Caco-2 (cell line): ENCODE results near the gene PTPRN2. TPM values are rescaled to one million over a fixed set of nuclear protein-coding genes. Genes with fewer than 3 reads are reported as not detected.

Experiments used
- BruUV-seq: library from RNA; stranded (reverse); fragments of 400-500 nt; replicated peaks from 2 replicates; lab custom pipeline; 2021; lab: Mats Ljungman, UMichigan
- CTCF ChIA-PET: fragments of 300-600 bp; sonication (Branson Sonifier 250); formaldehyde crosslinking; loops from one replicate; lab custom pipeline; 2022; ENCODE audit warnings: antibody characterized with exemption; lab: Charles Lee
- POLR2A ChIA-PET: fragments of 300-600 bp; sonication (Branson Sonifier 250); formaldehyde crosslinking; loops from one replicate; lab custom pipeline; 2022; ENCODE audit warnings: antibody characterized with exemption; lab: Charles Lee
- DNase-seq, 2 experiments: peaks; one replicate each; pipeline versions ENCODE4 v3.0.0 to v3.0.0-alpha.2; 2020 to 2022
- H3K27me3 ChIP-seq: replicated peaks from 2 replicates; pipeline ENCODE4 v1.6.0; 2011; ENCODE audit warnings: low read length; ENCODE audit not compliant: control insufficient read depth, insufficient read depth
- H3K36me3 ChIP-seq: 2 replicates; pipeline ENCODE4 v1.5.1; 2011; ENCODE audit warnings: low read length; ENCODE audit not compliant: control insufficient read depth, insufficient read depth
- H3K4me1 ChIP-seq: fragments of 250-450 bp; sonication (Bioruptor Pico); 2 replicates; pipeline ENCODE4 v1.5.1; 2020; ENCODE audit warnings: mild to moderate bottlenecking
- H3K4me3 ChIP-seq: 2 replicates; pipeline ENCODE4 v1.5.1; 2011; ENCODE audit warnings: low read depth, mild to moderate bottlenecking, control low read depth, low read length
- H3K9me3 ChIP-seq: fragments of 250-450 bp; sonication (Bioruptor Pico); 2 replicates; pipeline ENCODE4 v1.5.1; 2020; ENCODE audit warnings: mild to moderate bottlenecking, moderate library complexity
- H3K27ac Mint-ChIP-seq: one replicate; pipeline ENCODE4 v1.8.0; 2022; ENCODE audit warnings: mixed read lengths; ENCODE audit not compliant: unreplicated experiment
- H3K27me3 Mint-ChIP-seq: one replicate; pipeline ENCODE4 v1.8.0; 2022; ENCODE audit warnings: mixed read lengths; ENCODE audit not compliant: insufficient read depth, unreplicated experiment
- H3K36me3 Mint-ChIP-seq: one replicate; pipeline ENCODE4 v1.8.0; 2022; ENCODE audit warnings: mild to moderate bottlenecking, mixed read lengths; ENCODE audit not compliant: insufficient read depth, unreplicated experiment
- H3K4me1 Mint-ChIP-seq: one replicate; pipeline ENCODE4 v1.8.0; 2022; ENCODE audit warnings: low read depth, mixed read lengths; ENCODE audit not compliant: unreplicated experiment
- H3K4me3 Mint-ChIP-seq: one replicate; pipeline ENCODE4 v1.8.0; 2022; ENCODE audit warnings: mild to moderate bottlenecking, moderate library complexity, mixed read lengths; ENCODE audit not compliant: unreplicated experiment
- H3K9me3 Mint-ChIP-seq: one replicate; pipeline ENCODE4 v1.8.0; 2022; ENCODE audit warnings: mixed read lengths; ENCODE audit not compliant: unreplicated experiment
- intact Hi-C: fragments of 100-400 bp; cut with micrococcal nuclease; formaldehyde crosslinking; loops from one replicate; pipeline ENCODE4 v1.10.0; 2022; ENCODE audit not compliant: unreplicated experiment
- total RNA-seq: library from RNA; stranded (reverse); gene quantifications from 2 replicates; pipeline ENCODE4 v1.2.3, GENCODE V29; 2022
- TF ChIP-seq, protein P1 (sequence below), 2 experiments: fragments of 200-600 bp in 1 of 2; IDR thresholded peaks; 1 replicate in 1 of 2; 2 replicates in 1 of 2; pipeline versions ENCODE4 v1.5.1 to v1.8.0; 2011 to 2022; ENCODE audit warnings: antibody characterized with exemption in 1 of 2, control low read depth in 1 of 2, inconsistent platforms in 1 of 2, low read depth in 1 of 2, low read length in 1 of 2, mild to moderate bottlenecking in 1 of 2, moderate library complexity in 1 of 2; ENCODE audit not compliant: insufficient read depth in 1 of 2, severe bottlenecking in 1 of 2, unreplicated experiment in 1 of 2

Gene PTPRN2
- total RNA-seq, 1 experiment from 2014 or later: 1.4 TPM

DNA sequence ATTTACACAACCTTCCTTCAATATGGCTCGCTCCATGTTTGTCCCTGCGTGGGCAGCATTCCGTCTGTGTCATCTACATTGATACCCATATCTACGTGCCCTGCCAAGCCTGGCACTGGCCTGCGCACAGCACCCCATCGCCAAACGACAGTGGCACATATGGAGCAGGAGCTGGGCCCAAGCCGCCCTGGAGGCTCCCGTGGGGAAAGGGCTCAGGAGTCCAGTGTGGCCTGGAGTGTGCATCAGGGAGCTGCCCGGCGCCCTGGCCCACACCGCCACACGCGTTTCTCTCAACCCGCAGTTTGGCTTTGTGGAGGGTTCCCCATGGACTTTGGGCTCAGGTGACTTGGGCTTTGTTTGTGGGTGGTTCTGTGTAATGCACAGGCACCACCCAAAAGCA lies 273.2 kb downstream of the PTPRN2 start:
- Histone ChIP-seq H3K4me3 (no peak overlapping the region), H3K36me3 (no peaks in the 10 kb centered on the region), H3K27me3 (no peaks in the 10 kb centered on the region), H3K9me3 (peaks cover 14% of the 10 kb centered on the region), H3K4me1 (no peaks in the 10 kb centered on the region)
- POLR2A ChIA-PET: no interaction called here
- TF ChIP-seq, protein P1, sequence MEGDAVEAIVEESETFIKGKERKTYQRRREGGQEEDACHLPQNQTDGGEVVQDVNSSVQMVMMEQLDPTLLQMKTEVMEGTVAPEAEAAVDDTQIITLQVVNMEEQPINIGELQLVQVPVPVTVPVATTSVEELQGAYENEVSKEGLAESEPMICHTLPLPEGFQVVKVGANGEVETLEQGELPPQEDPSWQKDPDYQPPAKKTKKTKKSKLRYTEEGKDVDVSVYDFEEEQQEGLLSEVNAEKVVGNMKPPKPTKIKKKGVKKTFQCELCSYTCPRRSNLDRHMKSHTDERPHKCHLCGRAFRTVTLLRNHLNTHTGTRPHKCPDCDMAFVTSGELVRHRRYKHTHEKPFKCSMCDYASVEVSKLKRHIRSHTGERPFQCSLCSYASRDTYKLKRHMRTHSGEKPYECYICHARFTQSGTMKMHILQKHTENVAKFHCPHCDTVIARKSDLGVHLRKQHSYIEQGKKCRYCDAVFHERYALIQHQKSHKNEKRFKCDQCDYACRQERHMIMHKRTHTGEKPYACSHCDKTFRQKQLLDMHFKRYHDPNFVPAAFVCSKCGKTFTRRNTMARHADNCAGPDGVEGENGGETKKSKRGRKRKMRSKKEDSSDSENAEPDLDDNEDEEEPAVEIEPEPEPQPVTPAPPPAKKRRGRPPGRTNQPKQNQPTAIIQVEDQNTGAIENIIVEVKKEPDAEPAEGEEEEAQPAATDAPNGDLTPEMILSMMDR (IDR thresholded peaks at IDR 0.05; ENCODE audit: insufficient read depth in 1 of 2, low read depth in 1 of 2, low read length in 1 of 2, severe bottlenecking in 1 of 2, unreplicated experiment in 1 of 2): no peak
- H3K9me3 Mint-ChIP-seq: peaks cover 31% of the 10 kb centered on the region
- DNase-seq: no peak
- intact Hi-C loops: no loop called here
- BruUV-seq: no TSS peak
- no peaks in the 10 kb centered on the region for H3K36me3 Mint-ChIP-seq
- no peaks in the 10 kb centered on the region for H3K27me3 Mint-ChIP-seq
- no peak overlapping the region for H3K4me3 Mint-ChIP-seq
- no peaks in the 10 kb centered on the region for H3K4me1 Mint-ChIP-seq
- H3K27ac Mint-ChIP-seq: no peak overlapping the region
- CTCF ChIA-PET: no interaction called here

GRCh38 chr7:158313931-158314330 lies 273.7 kb downstream of the PTPRN2 start:
- Mint-ChIP-seq H3K27ac (no peak overlapping the region), H3K36me3 (no peaks in the 10 kb centered on the region), H3K27me3 (no peaks in the 10 kb centered on the region), H3K9me3 (peaks cover 30% of the 10 kb centered on the region), H3K4me1 (no peaks in the 10 kb centered on the region), H3K4me3 (no peak overlapping the region)
- no peaks in the 10 kb centered on the region for H3K27me3 ChIP-seq
- CTCF ChIA-PET: no interaction called here
- intact Hi-C loops: no loop called here
- H3K9me3 ChIP-seq: peaks cover 14% of the 10 kb centered on the region
- BruUV-seq: no TSS peak
- POLR2A ChIA-PET: no interaction called here
- TF ChIP-seq, protein P1 (IDR thresholded peaks at IDR 0.05; ENCODE audit: insufficient read depth in 1 of 2, low read depth in 1 of 2, low read length in 1 of 2, severe bottlenecking in 1 of 2, unreplicated experiment in 1 of 2): no peak
- H3K4me1 ChIP-seq: no peaks in the 10 kb centered on the region
- H3K4me3 ChIP-seq: no peak overlapping the region
- DNase-seq: no peak
- H3K36me3 ChIP-seq: no peaks in the 10 kb centered on the region

- TF ChIP-seq, protein P1 (IDR thresholded peaks at IDR 0.05; ENCODE audit: insufficient read depth in 1 of 2, low read depth in 1 of 2, low read length in 1 of 2, severe bottlenecking in 1 of 2, unreplicated experiment in 1 of 2): no peak
- no peaks in the 10 kb centered on the region for H3K27me3 ChIP-seq
- intact Hi-C loops: no loop called here
- peaks cover 30% of the 10 kb centered on the region for H3K9me3 Mint-ChIP-seq
- H3K4me1 ChIP-seq: no peaks in the 10 kb centered on the region
- H3K27ac Mint-ChIP-seq: no peak overlapping the region
- H3K27me3 Mint-ChIP-seq: no peaks in the 10 kb centered on the region
- H3K4me3 Mint-ChIP-seq: no peak overlapping the region
- peaks cover 23% of the 10 kb centered on the region for H3K9me3 ChIP-seq
- H3K36me3 ChIP-seq: no peaks in the 10 kb centered on the region
- DNase-seq: no peak
- no TSS peak for BruUV-seq
- no peaks in the 10 kb centered on the region for H3K36me3 Mint-ChIP-seq
- POLR2A ChIA-PET: no interaction called here
- H3K4me3 ChIP-seq: no peak overlapping the region
- H3K4me1 Mint-ChIP-seq: no peaks in the 10 kb centered on the region
- CTCF ChIA-PET: no interaction called here
Observed at GRCh38 chr7:158312789-158313188, 274.8 kb downstream of the PTPRN2 start.
